H9 (cell line): Measurements from ENCODE around the gene SLC38A1. TPM values are rescaled to one million over a fixed set of nuclear protein-coding genes. Genes with fewer than 3 reads are reported as not detected.

ENCODE experiments used
- DNase-seq: peaks from one replicate; pipeline ENCODE4 v3.0.0-alpha.2; 2017
- H2AFZ ChIP-seq: one replicate; pipeline ENCODE4 v1.6.1; 2013; ENCODE audit warnings: mild to moderate bottlenecking, low read length, control low read depth, moderate library complexity
- H2AK5ac ChIP-seq: 2 replicates; pipeline ENCODE4 v1.6.1; 2013; ENCODE audit warnings: low read length, control low read depth, mixed read lengths; ENCODE audit not compliant: insufficient read length
- H2BK120ac ChIP-seq: one replicate; pipeline ENCODE4 v1.6.1; 2013; ENCODE audit warnings: low read depth, mild to moderate bottlenecking, low read length, control low read depth, inconsistent platforms; ENCODE audit not compliant: poor library complexity, severe bottlenecking
- H2BK12ac ChIP-seq: 2 replicates; pipeline ENCODE4 v1.6.1; 2013; ENCODE audit warnings: low read length, control low read depth, mixed read lengths, low read depth; ENCODE audit not compliant: insufficient read length
- H2BK15ac ChIP-seq: 2 replicates; pipeline ENCODE4 v1.6.1; 2013; ENCODE audit warnings: low read depth, low read length, control low read depth
- H2BK20ac ChIP-seq: one replicate; pipeline ENCODE4 v1.6.1; 2013; ENCODE audit warnings: low read depth, mild to moderate bottlenecking, low read length, control low read depth, inconsistent platforms; ENCODE audit not compliant: poor library complexity, severe bottlenecking
- H2BK5ac ChIP-seq: 2 replicates; pipeline ENCODE4 v1.6.1; 2013; ENCODE audit warnings: low read length, control low read depth, mixed read lengths; ENCODE audit not compliant: insufficient read length
- H3K14ac ChIP-seq: 2 replicates; pipeline ENCODE4 v1.6.1; 2013; ENCODE audit warnings: low read length, control low read depth; ENCODE audit not compliant: insufficient read depth
- H3K18ac ChIP-seq: 2 replicates; pipeline ENCODE4 v1.6.1; 2013; ENCODE audit warnings: low read depth, mild to moderate bottlenecking, mixed read lengths, low read length, control low read depth; ENCODE audit not compliant: insufficient read length
- H3K23ac ChIP-seq: 2 replicates; pipeline ENCODE4 v1.6.1; 2013; ENCODE audit warnings: low read length, control low read depth, mixed read lengths, low read depth; ENCODE audit not compliant: insufficient read length
- H3K23me2 ChIP-seq: 2 replicates; pipeline ENCODE4 v1.6.1; 2013; ENCODE audit warnings: low read depth, mild to moderate bottlenecking, mixed read lengths, low read length, control low read depth; ENCODE audit not compliant: insufficient read length, poor library complexity, severe bottlenecking
- H3K27ac ChIP-seq: 2 replicates; pipeline ENCODE4 v1.5.1; 2013; ENCODE audit warnings: low read length, control low read depth, mixed read lengths, low read depth; ENCODE audit not compliant: insufficient read length
- H3K27me3 ChIP-seq: 2 replicates; pipeline ENCODE4 v1.6.1; 2013; ENCODE audit warnings: low read length, control low read depth, inconsistent platforms; ENCODE audit not compliant: insufficient read depth
- H3K4ac ChIP-seq: 2 replicates; pipeline ENCODE4 v1.6.1; 2013; ENCODE audit warnings: low read depth, mild to moderate bottlenecking, control low read depth, inconsistent platforms, low read length, moderate library complexity
- H3K4me1 ChIP-seq: 2 replicates; pipeline ENCODE4 v1.6.1; 2013; ENCODE audit warnings: low read length, control low read depth, inconsistent platforms; ENCODE audit not compliant: insufficient read depth
- H3K4me2 ChIP-seq: 2 replicates; pipeline ENCODE4 v1.6.1; 2013; ENCODE audit warnings: low read length, control low read depth, mixed read lengths; ENCODE audit not compliant: insufficient read length, insufficient read depth
- H3K56ac ChIP-seq: 2 replicates; pipeline ENCODE4 v1.6.1; 2013; ENCODE audit warnings: low read depth, mild to moderate bottlenecking, mixed read lengths, low read length, control low read depth; ENCODE audit not compliant: insufficient read length
- H3K79me1 ChIP-seq: 2 replicates; pipeline ENCODE4 v1.6.1; 2013; ENCODE audit warnings: low read depth, mild to moderate bottlenecking, moderate library complexity, low read length, control low read depth, inconsistent platforms; ENCODE audit not compliant: insufficient read depth, poor library complexity, severe bottlenecking
- H3K79me2 ChIP-seq: 2 replicates; pipeline ENCODE4 v1.6.1; 2013; ENCODE audit warnings: low read length, control low read depth, inconsistent platforms; ENCODE audit not compliant: insufficient read depth
- H3K9ac ChIP-seq: 2 replicates; pipeline ENCODE4 v1.6.1; 2013; ENCODE audit warnings: low read length, control low read depth, mixed read lengths; ENCODE audit not compliant: insufficient read length; ENCODE audit errors: extremely low read depth
- H3K9me3 ChIP-seq: one replicate; pipeline ENCODE4 v1.6.1; 2013; ENCODE audit warnings: low read depth, low read length, inconsistent platforms; ENCODE audit not compliant: control insufficient read depth
- H3T11ph ChIP-seq: one replicate; pipeline ENCODE4 v1.6.1; 2013; ENCODE audit warnings: mild to moderate bottlenecking, low read length, control low read depth, inconsistent platforms
- H4K20me1 ChIP-seq: one replicate; pipeline ENCODE4 v1.6.1; 2013; ENCODE audit not compliant: control insufficient read depth, insufficient read length, insufficient read depth
- H4K5ac ChIP-seq: 2 replicates; pipeline ENCODE4 v1.6.1; 2013; ENCODE audit warnings: low read depth, mild to moderate bottlenecking, mixed read lengths, low read length, control low read depth; ENCODE audit not compliant: insufficient read length
- H4K8ac ChIP-seq: replicated peaks from 2 replicates; pipeline ENCODE4 v1.6.1; 2013; ENCODE audit warnings: low read length, control low read depth, mixed read lengths, low read depth; ENCODE audit not compliant: insufficient read length
- H4K91ac ChIP-seq: 2 replicates; pipeline ENCODE4 v1.6.1; 2013; ENCODE audit warnings: low read depth, mild to moderate bottlenecking, moderate library complexity, mixed read lengths, low read length, control low read depth; ENCODE audit not compliant: insufficient read length
- H3K27ac Mint-ChIP-seq, 3 experiments: 2 replicates in 2 of 3; 3 replicates in 1 of 3; pipeline ENCODE4 v1.8.0; 2020 to 2021; ENCODE audit warnings: mixed read lengths in 3 of 3, mild to moderate bottlenecking in 1 of 3, moderate library complexity in 1 of 3
- H3K27me3 Mint-ChIP-seq: 2 replicates; pipeline ENCODE4 v1.8.0; 2021; ENCODE audit warnings: low read depth, mild to moderate bottlenecking, moderate library complexity, mixed read lengths
- H3K36me3 Mint-ChIP-seq, 3 experiments: 2 replicates in 2 of 3; 3 replicates in 1 of 3; pipeline ENCODE4 v1.8.0; 2020 to 2021; ENCODE audit warnings: low read depth in 3 of 3, mixed read lengths in 3 of 3; ENCODE audit not compliant: insufficient read depth in 1 of 3
- H3K4me1 Mint-ChIP-seq, 2 experiments: 2 replicates each; pipeline ENCODE4 v1.8.0; 2020; ENCODE audit warnings: mixed read lengths in 2 of 2
- H3K4me3 Mint-ChIP-seq, 2 experiments: 2 replicates in 1 of 2; 3 replicates in 1 of 2; pipeline ENCODE4 v1.8.0; 2020 to 2021; ENCODE audit warnings: mild to moderate bottlenecking in 2 of 2, mixed read lengths in 2 of 2, moderate library complexity in 1 of 2
- H3K9me3 Mint-ChIP-seq, 2 experiments: 2 replicates in 1 of 2; 3 replicates in 1 of 2; pipeline ENCODE4 v1.8.0; 2020; ENCODE audit warnings: mild to moderate bottlenecking in 2 of 2, mixed read lengths in 2 of 2, moderate library complexity in 1 of 2
- WGBS: extraction: QIAGEN DNeasy Blood & Tissue Kit; methylation state at CpG from one replicate; pipeline ENCODE4 v1.1.7; 2013; ENCODE audit warnings: missing lambda C conversion rate, low lambda C conversion rate, mixed read lengths; ENCODE audit not compliant: insufficient read length; ENCODE audit errors: extremely low coverage; 5-methylcytosine and 5-hydroxymethylcytosine counted together
- total RNA-seq: library from RNA; stranded (reverse); gene quantifications from 2 replicates; pipeline ENCODE4 v1.2.1, GENCODE V29; 2021
- TF ChIP-seq, protein P1 (sequence below): fragments of 200-600 bp; sonication (generic); conservative IDR thresholded peaks from 3 replicates; pipeline ENCODE4 v1.8.0; 2021; ENCODE audit warnings: antibody characterized with exemption, mild to moderate bottlenecking

The SLC38A1 gene
- total RNA-seq, 1 experiment from 2014 or later = 216 TPM

DNA sequence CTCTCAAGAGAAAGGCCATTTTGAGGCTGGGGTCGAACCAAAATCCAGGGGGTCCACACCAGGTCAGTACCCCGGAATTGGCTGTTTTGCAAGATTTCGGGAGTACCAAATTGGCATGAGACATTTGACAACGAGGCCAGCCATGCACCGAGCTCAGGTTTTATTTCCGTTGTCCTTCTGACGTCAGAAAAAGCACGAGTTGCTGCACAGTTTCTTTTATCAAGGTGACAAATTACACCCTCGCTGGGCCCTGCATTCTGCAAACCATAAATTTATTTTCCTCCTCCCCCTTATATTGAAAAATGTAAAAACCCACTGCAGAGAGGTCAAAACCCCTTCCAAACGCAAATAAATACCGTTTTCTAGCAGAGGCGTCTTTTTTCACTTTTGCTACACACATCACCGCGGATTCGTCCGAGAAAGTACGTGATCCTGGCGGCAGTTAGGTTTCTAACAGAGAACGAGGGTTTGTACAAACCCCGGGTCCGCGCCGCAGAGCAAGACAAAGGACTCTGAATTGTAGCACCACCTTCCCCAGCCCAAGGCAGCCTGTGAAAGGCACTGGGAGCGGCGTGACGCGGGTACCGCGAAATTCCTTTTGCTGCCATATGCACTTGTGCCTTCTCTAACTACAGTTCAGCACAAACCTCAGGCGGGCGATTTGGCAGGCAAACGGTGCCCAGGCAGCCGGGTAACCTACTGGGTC lies 1.8 kb downstream of the SLC38A1 start:
- Histone ChIP-seq H3K4ac (no peak overlapping the region; the same call in 1 of the 2 replicates), H2BK20ac (no peak overlapping the region), H2BK120ac (no peak overlapping the region), H2AK5ac (no peak overlapping the region), H4K91ac (no peak overlapping the region), H2BK5ac (no peak overlapping the region), H3K14ac (peak overlapping the region; percentile 98), H3K4me2 (peak overlapping the region; percentile 47), H2BK12ac (no peak overlapping the region), H3K27me3 (no peaks in the 10 kb centered on the region), H4K8ac (no peak overlapping the region), H3K56ac (peak overlapping the region; percentile 37), H3K79me2 (peaks cover 56% of the 10 kb centered on the region), H4K5ac (no peak overlapping the region), H3K23ac (no peak overlapping the region), H3K23me2 (peaks cover 25% of the 10 kb centered on the region), H3K9me3 (no peaks in the 10 kb centered on the region), H3K27ac (no peak overlapping the region), H3K9ac (peak overlapping the region; percentile 98), H4K20me1 (no peaks in the 10 kb centered on the region), H3K18ac (peak overlapping the region; percentile 99), H3T11ph (no peak overlapping the region), H2BK15ac (no peak overlapping the region), H3K79me1 (no peaks in the 10 kb centered on the region), H3K4me1 (peaks cover 12% of the 10 kb centered on the region), H2AFZ (no peak overlapping the region)
- no CpG with 5 or more reads among the region's 33 CpGs for WGBS
- peak; percentile 72 for DNase-seq
- H3K27me3 Mint-ChIP-seq = no peaks in the 10 kb centered on the region
- H3K4me1 Mint-ChIP-seq = peaks cover 37 to 39% of the 10 kb centered on the region in 2 experiments
- no peaks in the 10 kb centered on the region for H3K9me3 Mint-ChIP-seq
- H3K27ac Mint-ChIP-seq = no peak overlapping the region
- H3K36me3 Mint-ChIP-seq = peaks cover 3 to 12% (median 7%) of the 10 kb centered on the region in 3 experiments; a peak in 5 of 7 replicates
- H3K4me3 Mint-ChIP-seq = no peak overlapping the region
- TF ChIP-seq, protein P1, sequence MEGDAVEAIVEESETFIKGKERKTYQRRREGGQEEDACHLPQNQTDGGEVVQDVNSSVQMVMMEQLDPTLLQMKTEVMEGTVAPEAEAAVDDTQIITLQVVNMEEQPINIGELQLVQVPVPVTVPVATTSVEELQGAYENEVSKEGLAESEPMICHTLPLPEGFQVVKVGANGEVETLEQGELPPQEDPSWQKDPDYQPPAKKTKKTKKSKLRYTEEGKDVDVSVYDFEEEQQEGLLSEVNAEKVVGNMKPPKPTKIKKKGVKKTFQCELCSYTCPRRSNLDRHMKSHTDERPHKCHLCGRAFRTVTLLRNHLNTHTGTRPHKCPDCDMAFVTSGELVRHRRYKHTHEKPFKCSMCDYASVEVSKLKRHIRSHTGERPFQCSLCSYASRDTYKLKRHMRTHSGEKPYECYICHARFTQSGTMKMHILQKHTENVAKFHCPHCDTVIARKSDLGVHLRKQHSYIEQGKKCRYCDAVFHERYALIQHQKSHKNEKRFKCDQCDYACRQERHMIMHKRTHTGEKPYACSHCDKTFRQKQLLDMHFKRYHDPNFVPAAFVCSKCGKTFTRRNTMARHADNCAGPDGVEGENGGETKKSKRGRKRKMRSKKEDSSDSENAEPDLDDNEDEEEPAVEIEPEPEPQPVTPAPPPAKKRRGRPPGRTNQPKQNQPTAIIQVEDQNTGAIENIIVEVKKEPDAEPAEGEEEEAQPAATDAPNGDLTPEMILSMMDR = no peak
